Measurements from ENCODE around the gene ARFGEF3.

The ARFGEF3 gene

GRCh38 chr6:138337076-138337475 lies 175.3 kb downstream of the ARFGEF3 start:
- peaks cover under 1% of the 10 kb centered on the region for H3K27me3 ChIP-seq
- no peak for TF ChIP-seq CTCF (IDR thresholded peaks at IDR 0.05; ENCODE audit: low read depth, low read length)
- H3K4me1 ChIP-seq: no peaks in the 10 kb centered on the region
- no peak overlapping the region for H3K4me3 ChIP-seq (ENCODE audit: low read depth, low read length)
- no peaks in the 10 kb centered on the region for H3K36me3 ChIP-seq
- no peaks in the 10 kb centered on the region for H3K9me3 ChIP-seq
- DNase-seq: no peak

GRCh38 chr6:138339024-138339423 lies 177.3 kb downstream of the ARFGEF3 start:
- Histone ChIP-seq H3K4me3 (ENCODE audit: low read depth, low read length) (no peak overlapping the region), H3K9me3 (no peaks in the 10 kb centered on the region), H3K36me3 (no peaks in the 10 kb centered on the region), H3K4me1 (no peaks in the 10 kb centered on the region), H3K27me3 (peaks cover 11% of the 10 kb centered on the region)
- TF ChIP-seq CTCF (IDR thresholded peaks at IDR 0.05; ENCODE audit: low read depth, low read length): no peak
- DNase-seq: no peak

- H3K4me3 ChIP-seq (ENCODE audit: low read depth, low read length): no peak overlapping the region
- no peak for DNase-seq
- TF ChIP-seq CTCF (IDR thresholded peaks at IDR 0.05; ENCODE audit: low read depth, low read length): no peak
- no peaks in the 10 kb centered on the region for H3K4me1 ChIP-seq
- H3K36me3 ChIP-seq: no peaks in the 10 kb centered on the region
- H3K27me3 ChIP-seq: peaks cover 20% of the 10 kb centered on the region
- H3K9me3 ChIP-seq: no peaks in the 10 kb centered on the region
Observed at GRCh38 chr6:138341176-138341575, 179.4 kb downstream of the ARFGEF3 start.

DNA sequence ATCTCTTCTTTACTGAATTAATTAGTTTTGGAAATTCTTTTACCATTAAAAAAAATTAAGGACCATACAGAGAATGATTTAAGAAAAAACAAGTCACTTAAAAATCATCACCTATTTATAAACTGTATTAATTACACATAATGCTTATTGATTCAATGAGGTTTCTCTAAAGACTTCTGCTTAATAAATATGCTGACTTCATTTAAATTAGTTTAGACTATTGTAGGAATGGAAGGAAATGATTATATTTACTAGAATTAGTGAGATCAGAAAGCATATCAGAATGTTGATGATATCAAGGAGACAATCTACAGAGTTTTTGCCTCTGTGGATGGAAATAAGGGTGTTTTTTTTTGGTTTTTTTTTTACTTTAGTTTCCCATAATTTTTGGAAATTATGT lies 181.4 kb downstream of the ARFGEF3 start:
- Histone ChIP-seq H3K4me1 (no peaks in the 10 kb centered on the region), H3K9me3 (no peaks in the 10 kb centered on the region), H3K36me3 (no peaks in the 10 kb centered on the region), H3K27me3 (peaks cover 25% of the 10 kb centered on the region), H3K4me3 (ENCODE audit: low read depth, low read length) (no peak overlapping the region)
- no peak for DNase-seq
- no peak for TF ChIP-seq CTCF (IDR thresholded peaks at IDR 0.05; ENCODE audit: low read depth, low read length)

- H3K36me3 ChIP-seq: no peaks in the 10 kb centered on the region
- TF ChIP-seq CTCF (IDR thresholded peaks at IDR 0.05; ENCODE audit: low read depth, low read length): no peak
- no peaks in the 10 kb centered on the region for H3K9me3 ChIP-seq
- H3K4me1 ChIP-seq: no peaks in the 10 kb centered on the region
- no peak for DNase-seq
- no peak overlapping the region for H3K4me3 ChIP-seq (ENCODE audit: low read depth, low read length)
- H3K27me3 ChIP-seq: peaks cover 33% of the 10 kb centered on the region
Observed at GRCh38 chr6:138345565-138346285, 184.0 kb downstream of the ARFGEF3 start.

DNA sequence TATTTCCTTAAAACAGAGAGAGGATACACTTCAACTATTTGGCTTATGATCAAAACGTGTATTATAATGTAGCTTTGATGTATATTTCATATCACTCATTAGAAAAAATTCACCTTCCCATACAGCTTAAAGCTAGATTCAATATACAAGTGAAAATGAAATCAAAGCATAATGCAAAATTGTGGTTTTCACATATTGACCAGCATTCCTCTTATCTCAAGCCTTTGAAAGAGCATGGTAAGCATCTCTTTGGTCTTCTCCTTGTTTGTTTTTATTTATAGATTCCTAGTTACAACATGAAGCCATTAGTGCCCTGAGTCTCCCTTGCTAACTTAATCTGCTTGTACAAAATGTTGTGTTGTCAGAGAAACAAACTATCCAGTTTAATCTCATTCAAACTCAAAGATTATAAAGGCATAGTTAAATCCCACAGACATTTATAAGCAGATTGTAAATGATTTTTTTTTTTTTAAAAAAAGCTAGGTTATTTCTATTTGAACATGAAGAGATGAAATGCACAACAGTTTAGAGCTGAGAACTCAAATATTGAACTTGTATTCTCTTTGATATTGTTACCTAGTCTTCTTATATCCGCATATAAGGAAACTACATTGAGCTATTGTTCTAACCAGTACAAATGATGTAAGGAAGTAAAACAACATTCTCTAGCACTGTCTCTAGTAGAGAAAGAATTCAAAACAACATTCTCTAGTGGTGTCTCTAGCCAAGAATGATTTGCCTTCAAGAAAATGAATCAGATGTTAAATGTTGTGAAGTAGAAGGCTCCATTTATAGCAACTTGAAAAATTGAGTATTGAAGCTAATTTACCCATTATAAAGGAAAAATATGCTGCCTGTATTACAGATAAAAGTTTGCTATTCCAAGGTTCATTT lies 184.8 kb downstream of the ARFGEF3 start:
- Histone ChIP-seq H3K36me3 (no peaks in the 10 kb centered on the region), H3K4me3 (ENCODE audit: low read depth, low read length) (no peak overlapping the region), H3K9me3 (no peaks in the 10 kb centered on the region), H3K4me1 (no peaks in the 10 kb centered on the region), H3K27me3 (peaks cover 33% of the 10 kb centered on the region)
- TF ChIP-seq CTCF (IDR thresholded peaks at IDR 0.05; ENCODE audit: low read depth, low read length): no peak
- no peak for DNase-seq

All from BE2C (cell line).